ENCODE results near the gene CEP250. TPM values are rescaled to one million over a fixed set of nuclear protein-coding genes. Genes with fewer than 3 reads are reported as not detected.

CEP250 gene
- total and polyA plus RNA-seq, 4 experiments from 2014 or later: 4.4 to 76.9 (median 42.7) TPM

GRCh38 chr20:35463455-35464300, 8.3 kb downstream of the CEP250 start:
- H3K9me3 ChIP-seq (ENCODE audit: control insufficient read depth in 1 of 2, low read length in 2 of 2): no peaks in the 10 kb centered on the region
- H3K36me3 Mint-ChIP-seq: peaks cover 0 to 37% of the 10 kb centered on the region in 2 donors
- H3K4me3 Mint-ChIP-seq: peak overlapping the region in 1 of 8 donors; percentile 15
- peaks cover 8% of the 10 kb centered on the region for H3K4me1 ChIP-seq (ENCODE audit: insufficient read depth, low read length)
- peak; percentile 59 to 67 (median 64) for DNase-seq
- H3K9me3 Mint-ChIP-seq: no peaks in the 10 kb centered on the region
- ChIA-PET POLR2A (ENCODE audit: partially characterized antibody) (interaction anchor here (1.0 to 2.2 kb wide), 6 partner anchors 9 to 421 kb away, joined by 3 to 10 read pairs (median 4); partner anchors contain the start of genes CEP250 and RBM39), CTCF (ENCODE audit: partially characterized antibody) (interaction anchor here (0.6 to 4.5 kb wide), 29 partner anchors 8 to 529 kb away, joined by 3 to 47 read pairs (median 5); partner anchors contain the start of gene CEP250)
- H3K27ac ChIP-seq (ENCODE audit: low read depth, low read length): no peak overlapping the region
- peaks cover 11% of the 10 kb centered on the region for H3K36me3 ChIP-seq (ENCODE audit: insufficient read depth, low read length)
- no peaks in the 10 kb centered on the region for H3K27me3 ChIP-seq (ENCODE audit: insufficient read depth, low read length)
- intact Hi-C loops (cut with micrococcal nuclease): loop anchor here (1.0 to 10.0 kb wide), 5 partner anchors 60 to 674 kb away; partner anchors contain the start of genes NFS1 and ROMO1
- peaks cover 4 to 8% (median 7%) of the 10 kb centered on the region in 4 donors for H3K4me1 Mint-ChIP-seq
- H3K4me3 ChIP-seq (ENCODE audit: low read length in 2 of 2): no peak overlapping the region
- H3K27ac Mint-ChIP-seq: peak overlapping the region in 2 of 7 donors; percentile 21 to 71
- H3K27me3 Mint-ChIP-seq: no peaks in the 10 kb centered on the region

- no peaks in the 10 kb centered on the region for H3K9me3 Mint-ChIP-seq
- no peak overlapping the region for H3K27ac ChIP-seq (ENCODE audit: low read depth, low read length)
- no peaks in the 10 kb centered on the region for H3K9me3 ChIP-seq (ENCODE audit: control insufficient read depth in 1 of 2, low read length in 2 of 2)
- POLR2A ChIA-PET (ENCODE audit: partially characterized antibody): interaction anchor here (1.7 kb wide), 1 partner anchor 9 kb away, joined by 6 read pairs; no protein-coding TSS in a partner anchor
- no peaks in the 10 kb centered on the region for H3K27me3 Mint-ChIP-seq
- H3K36me3 ChIP-seq (ENCODE audit: insufficient read depth, low read length): peaks cover 4% of the 10 kb centered on the region
- H3K4me3 ChIP-seq (ENCODE audit: low read length in 2 of 2): no peak overlapping the region
- CTCF ChIA-PET (ENCODE audit: partially characterized antibody): interaction anchor here (0.5 to 1.2 kb wide), 5 partner anchors 9 to 418 kb away, joined by 3 to 5 read pairs (median 3); partner anchors contain the start of gene CEP250
- no peak overlapping the region for H3K4me3 Mint-ChIP-seq
- no peaks in the 10 kb centered on the region for H3K27me3 ChIP-seq (ENCODE audit: insufficient read depth, low read length)
- H3K4me1 Mint-ChIP-seq: peaks cover 4 to 7% (median 7%) of the 10 kb centered on the region in 4 donors
- intact Hi-C loops (cut with micrococcal nuclease): loop anchor here (10.0 kb wide), 1 partner anchor 229 kb away; the partner anchor contains the start of genes NFS1 and ROMO1
- peaks cover 8% of the 10 kb centered on the region for H3K4me1 ChIP-seq (ENCODE audit: insufficient read depth, low read length)
- DNase-seq: no peak
- H3K27ac Mint-ChIP-seq: peak overlapping the region in 3 of 7 donors; percentile 13 to 81 (median 66)
- H3K36me3 Mint-ChIP-seq: peaks cover 3 to 35% of the 10 kb centered on the region in 2 donors
Observed at GRCh38 chr20:35465976-35466375, 10.6 kb downstream of the CEP250 start.

- H3K36me3 Mint-ChIP-seq: peaks cover 3 to 30% of the 10 kb centered on the region in 2 donors
- CTCF ChIA-PET (ENCODE audit: partially characterized antibody): interaction anchor here (0.5 to 1.2 kb wide), 7 partner anchors 10 to 488 kb away, joined by 3 to 5 read pairs (median 3); partner anchors contain the start of genes CEP250 and SCAND1
- intact Hi-C loops (cut with micrococcal nuclease): loop anchor here (10.0 kb wide), 1 partner anchor 228 kb away; the partner anchor contains the start of genes NFS1 and ROMO1
Observed at GRCh38 chr20:35466856-35467255, 11.5 kb downstream of the CEP250 start.

GRCh38 chr20:35467339-35468224, 12.2 kb downstream of the CEP250 start:
- Mint-ChIP-seq H3K36me3 (peaks cover 3 to 30% of the 10 kb centered on the region in 2 donors), H3K9me3 (no peaks in the 10 kb centered on the region), H3K27me3 (no peaks in the 10 kb centered on the region), H3K4me3 (no peak overlapping the region), H3K4me1 (peaks cover 4 to 7% (median 7%) of the 10 kb centered on the region in 4 donors), H3K27ac (peak overlapping the region in 5 of 7 donors; percentile 11 to 76 (median 25))
- Histone ChIP-seq H3K36me3 (ENCODE audit: insufficient read depth, low read length) (peaks cover 13% of the 10 kb centered on the region), H3K9me3 (ENCODE audit: control insufficient read depth in 1 of 2, low read length in 2 of 2) (no peaks in the 10 kb centered on the region), H3K27me3 (ENCODE audit: insufficient read depth, low read length) (no peaks in the 10 kb centered on the region), H3K4me1 (ENCODE audit: insufficient read depth, low read length) (peaks cover 8% of the 10 kb centered on the region), H3K4me3 (ENCODE audit: low read length in 2 of 2) (no peak overlapping the region), H3K27ac (ENCODE audit: low read depth, low read length) (no peak overlapping the region)
- no peak for DNase-seq
- ChIA-PET CTCF (ENCODE audit: partially characterized antibody) (interaction anchor here (0.5 to 1.2 kb wide), 5 partner anchors 20 to 877 kb away, joined by 3 to 4 read pairs (median 3); partner anchors contain the start of gene SCAND1), POLR2A (ENCODE audit: partially characterized antibody) (interaction anchor here (0.7 to 1.7 kb wide), 4 partner anchors 11 to 151 kb away, joined by 4 to 6 read pairs (median 4); no protein-coding TSS in a partner anchor)
- intact Hi-C loops (cut with micrococcal nuclease): loop anchor here (10.0 kb wide), 1 partner anchor 227 kb away; the partner anchor contains the start of genes NFS1 and ROMO1

More at GRCh38 chr20:35466856-35467255, 11.5 kb downstream of the CEP250 start:
- peaks cover 8% of the 10 kb centered on the region for H3K4me1 ChIP-seq (ENCODE audit: insufficient read depth, low read length)
- POLR2A ChIA-PET (ENCODE audit: partially characterized antibody): interaction anchor here (1.3 to 1.7 kb wide), 2 partner anchors 10 to 152 kb away, joined by 5 to 6 read pairs; no protein-coding TSS in a partner anchor
- H3K27me3 ChIP-seq (ENCODE audit: insufficient read depth, low read length): no peaks in the 10 kb centered on the region
- no peak overlapping the region for H3K27ac ChIP-seq (ENCODE audit: low read depth, low read length)
- Mint-ChIP-seq H3K9me3 (no peaks in the 10 kb centered on the region), H3K27me3 (no peaks in the 10 kb centered on the region), H3K4me3 (no peak overlapping the region), H3K4me1 (peaks cover 4 to 7% (median 7%) of the 10 kb centered on the region in 4 donors), H3K27ac (no peak overlapping the region)
- H3K4me3 ChIP-seq (ENCODE audit: low read length in 2 of 2): no peak overlapping the region
- H3K36me3 ChIP-seq (ENCODE audit: insufficient read depth, low read length): peaks cover 6% of the 10 kb centered on the region
- DNase-seq: no peak
- H3K9me3 ChIP-seq (ENCODE audit: control insufficient read depth in 1 of 2, low read length in 2 of 2): no peaks in the 10 kb centered on the region

GRCh38 chr20:35468671-35469334, 13.4 kb downstream of the CEP250 start:
- Histone ChIP-seq H3K36me3 (ENCODE audit: insufficient read depth, low read length) (peaks cover 16% of the 10 kb centered on the region), H3K4me1 (ENCODE audit: insufficient read depth, low read length) (peaks cover 3% of the 10 kb centered on the region), H3K4me3 (ENCODE audit: low read length in 2 of 2) (no peak overlapping the region), H3K27ac (ENCODE audit: low read depth, low read length) (no peak overlapping the region), H3K27me3 (ENCODE audit: insufficient read depth, low read length) (no peaks in the 10 kb centered on the region), H3K9me3 (ENCODE audit: control insufficient read depth in 1 of 2, low read length in 2 of 2) (no peaks in the 10 kb centered on the region)
- CTCF ChIA-PET (ENCODE audit: partially characterized antibody): no interaction called here
- Mint-ChIP-seq H3K36me3 (peaks cover 3 to 24% of the 10 kb centered on the region in 2 donors), H3K27me3 (no peaks in the 10 kb centered on the region), H3K4me1 (peaks cover 1 to 2% (median 2%) of the 10 kb centered on the region in 4 donors), H3K9me3 (no peaks in the 10 kb centered on the region), H3K4me3 (no peak overlapping the region), H3K27ac (peak overlapping the region in 1 of 7 donors; percentile 27)
- intact Hi-C loops (cut with micrococcal nuclease): loop anchor here (10.0 kb wide), 1 partner anchor 226 kb away; the partner anchor contains the start of genes NFS1 and ROMO1
- POLR2A ChIA-PET (ENCODE audit: partially characterized antibody): interaction anchor here (0.6 to 0.8 kb wide), 2 partner anchors 11 to 15 kb away, joined by 3 to 4 read pairs; no protein-coding TSS in a partner anchor
- DNase-seq: no peak

GRCh38 chr20:35472209-35472608, 16.8 kb downstream of the CEP250 start:
- H3K9me3 Mint-ChIP-seq: no peaks in the 10 kb centered on the region
- Histone ChIP-seq H3K4me3 (ENCODE audit: low read length in 2 of 2) (no peak overlapping the region), H3K9me3 (ENCODE audit: control insufficient read depth in 1 of 2, low read length in 2 of 2) (no peaks in the 10 kb centered on the region), H3K36me3 (ENCODE audit: insufficient read depth, low read length) (peaks cover 42% of the 10 kb centered on the region), H3K4me1 (ENCODE audit: insufficient read depth, low read length) (no peaks in the 10 kb centered on the region), H3K27ac (ENCODE audit: low read depth, low read length) (no peak overlapping the region), H3K27me3 (ENCODE audit: insufficient read depth, low read length) (no peaks in the 10 kb centered on the region)
- H3K4me1 Mint-ChIP-seq: no peaks in the 10 kb centered on the region
- intact Hi-C loops (cut with micrococcal nuclease): no loop called here
- peaks cover 3 to 12% of the 10 kb centered on the region in 2 donors for H3K36me3 Mint-ChIP-seq
- peak overlapping the region in 5 of 7 donors; percentile 5 to 82 (median 77) for H3K27ac Mint-ChIP-seq
- ChIA-PET CTCF (ENCODE audit: partially characterized antibody) (interaction anchor here (1.2 kb wide), 1 partner anchor 9 kb away, joined by 3 read pairs; no protein-coding TSS in a partner anchor), POLR2A (ENCODE audit: partially characterized antibody) (no interaction called here)
- no peak for DNase-seq
- H3K4me3 Mint-ChIP-seq: no peak overlapping the region
- no peaks in the 10 kb centered on the region for H3K27me3 Mint-ChIP-seq

Data from CD4-positive, alpha-beta memory T cell (primary cell).